OCI-LY7 (cell line): ENCODE data around the gene XRCC4. TPM values are rescaled to one million over a fixed set of nuclear protein-coding genes. Genes with fewer than 3 reads are reported as not detected.

ENCODE experiments used
- BruUV-seq: library from RNA; stranded (reverse); fragments of 400-500 nt; replicated peaks from 2 replicates; lab custom pipeline; 2021; lab: Mats Ljungman, UMichigan
- CTCF ChIA-PET: fragments of 300-600 bp; sonication (Branson Sonifier 250); formaldehyde crosslinking; loops from one replicate; lab custom pipeline; 2022; ENCODE audit warnings: antibody characterized with exemption; ENCODE audit not compliant: unreplicated experiment; lab: Charles Lee
- POLR2A ChIA-PET: fragments of 300-600 bp; sonication (Branson Sonifier 250); formaldehyde crosslinking; loops from one replicate; lab custom pipeline; 2022; ENCODE audit warnings: antibody characterized with exemption; lab: Charles Lee
- DNase-seq: peaks from one replicate; pipeline ENCODE4 v3.0.0-alpha.2; 2015; ENCODE audit warnings: low spot score
- H2AFZ ChIP-seq: fragments of 200-600 bp; sonication (generic), shearing (Covaris generic); 2 replicates; pipeline ENCODE4 v1.6.1; 2014; ENCODE audit warnings: mild to moderate bottlenecking, antibody characterized with exemption, low read length, moderate library complexity
- H3K27ac ChIP-seq: fragments of 200-600 bp; sonication (generic); 2 replicates; pipeline ENCODE4 v1.5.1; 2014; ENCODE audit warnings: mixed run types, low read depth, mild to moderate bottlenecking, moderate library complexity, low read length, inconsistent platforms; ENCODE audit not compliant: poor library complexity, severe bottlenecking
- H3K36me3 ChIP-seq: fragments of 200-600 bp; sonication (generic); 2 replicates; pipeline ENCODE4 v1.6.1; 2014; ENCODE audit warnings: mild to moderate bottlenecking, antibody characterized with exemption, low read length, moderate library complexity, mixed read lengths; ENCODE audit not compliant: insufficient read depth
- H3K4me1 ChIP-seq: fragments of 200-600 bp; sonication (generic); 2 replicates; pipeline ENCODE4 v1.5.1; 2014; ENCODE audit warnings: mild to moderate bottlenecking, low read length; ENCODE audit not compliant: insufficient read depth, poor library complexity, severe bottlenecking
- H3K4me2 ChIP-seq: fragments of 200-600 bp; sonication (generic); 2 replicates; pipeline ENCODE4 v1.6.1; 2014; ENCODE audit warnings: mild to moderate bottlenecking, low read length
- H3K4me3 ChIP-seq: fragments of 200-600 bp; sonication (generic); 2 replicates; pipeline ENCODE4 v1.5.1; 2014; ENCODE audit warnings: mild to moderate bottlenecking, low read depth, low read length; ENCODE audit not compliant: poor library complexity, severe bottlenecking
- H3K79me2 ChIP-seq: fragments of 200-600 bp; sonication (generic); 2 replicates; pipeline ENCODE4 v1.6.1; 2016; ENCODE audit warnings: low read depth, mild to moderate bottlenecking, low read length, moderate library complexity, mixed read lengths; ENCODE audit not compliant: insufficient read depth
- H3K9me2 ChIP-seq: fragments of 200-600 bp; sonication (generic); 2 replicates; pipeline ENCODE4 v1.6.1; 2016; ENCODE audit warnings: mild to moderate bottlenecking, low read length, mixed read lengths; ENCODE audit not compliant: insufficient read depth
- H3K9me3 ChIP-seq: fragments of 200-600 bp; sonication (generic); 2 replicates; pipeline ENCODE4 v1.6.1; 2014; ENCODE audit warnings: mild to moderate bottlenecking, mixed run types, low read length, mixed read lengths
- H4K20me1 ChIP-seq: fragments of 200-600 bp; sonication (generic); 2 replicates; pipeline ENCODE4 v1.6.1; 2014; ENCODE audit warnings: mild to moderate bottlenecking, antibody characterized with exemption, low read length, moderate library complexity, mixed read lengths; ENCODE audit not compliant: insufficient read depth
- CTCF ChIP-seq: fragments of 200-600 bp; sonication (generic); conservative IDR thresholded peaks from 2 replicates; pipeline ENCODE4 v1.5.1; 2014; ENCODE audit warnings: mild to moderate bottlenecking, antibody characterized with exemption, low read length, moderate library complexity, mixed read lengths
- EZH2phosphoT487 ChIP-seq: fragments of 200-600 bp; sonication (generic); IDR thresholded peaks from 2 replicates; pipeline ENCODE4 v1.6.1; 2018; ENCODE audit warnings: low read depth, borderline replicate concordance, mild to moderate bottlenecking, mixed run types, antibody characterized with exemption, low read length, moderate library complexity, mixed read lengths
- intact Hi-C: fragments of 100-400 bp; cut with micrococcal nuclease; formaldehyde crosslinking; loops from one replicate; pipeline ENCODE4 v1.10.0; 2022; ENCODE audit not compliant: unreplicated experiment
- total RNA-seq, 2 experiments: library from RNA; depleted of rRNA in 1 of 2; stranded (reverse); fragments of >200 nt in 1 of 2; shearing (Covaris generic) in 1 of 2; gene quantifications; 2 replicates each; pipeline ENCODE4 v1.2.3, GENCODE V29; 2014 to 2022

XRCC4 gene
- total RNA-seq, 2 experiments from 2014 or later, result 14.5 to 23.3 TPM

DNA sequence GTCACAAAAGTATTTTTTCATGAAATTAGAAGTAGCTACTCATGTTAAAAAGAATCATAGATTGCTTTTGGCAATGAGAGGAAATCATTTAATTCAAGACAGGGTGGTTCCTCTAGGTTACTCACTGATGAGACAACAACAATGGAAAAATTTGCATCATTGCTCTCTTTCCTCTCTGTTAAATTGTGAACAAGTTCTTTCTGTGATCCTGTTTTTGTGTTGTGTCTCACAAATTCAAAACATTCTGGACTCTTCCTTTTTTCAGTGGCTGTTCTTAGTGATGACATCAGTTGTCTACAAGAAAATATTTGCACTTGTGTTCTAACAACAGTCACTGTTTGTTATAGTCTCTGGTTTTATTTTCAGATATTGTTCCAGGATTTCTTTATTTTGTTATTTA is 95.3 kb downstream of the XRCC4 start:
- BruUV-seq, result no TSS peak
- Histone ChIP-seq H3K79me2 (no peaks in the 10 kb centered on the region), H3K9me2 (no peaks in the 10 kb centered on the region), H3K4me1 (no peaks in the 10 kb centered on the region), H3K4me2 (no peak overlapping the region), H3K9me3 (no peaks in the 10 kb centered on the region), H2AFZ (no peak overlapping the region), H3K4me3 (no peak overlapping the region), H3K27ac (no peak overlapping the region), H4K20me1 (no peaks in the 10 kb centered on the region), H3K36me3 (no peaks in the 10 kb centered on the region)
- POLR2A ChIA-PET, result no interaction called here
- intact Hi-C loops, result no loop called here
- no peak for TF ChIP-seq CTCF
- no peak for TF ChIP-seq EZH2phosphoT487
- no peak for DNase-seq
- CTCF ChIA-PET, result no interaction called here

- Histone ChIP-seq H3K4me1 (no peaks in the 10 kb centered on the region), H3K79me2 (no peaks in the 10 kb centered on the region), H3K27ac (no peak overlapping the region), H3K4me3 (no peak overlapping the region), H3K4me2 (no peak overlapping the region), H3K9me3 (no peaks in the 10 kb centered on the region), H3K36me3 (no peaks in the 10 kb centered on the region), H4K20me1 (no peaks in the 10 kb centered on the region), H3K9me2 (no peaks in the 10 kb centered on the region), H2AFZ (no peak overlapping the region)
- DNase-seq, result no peak
- intact Hi-C loops, result no loop called here
- TF ChIP-seq CTCF, result no peak
- no peak for TF ChIP-seq EZH2phosphoT487
- POLR2A ChIA-PET, result interaction anchor here (0.7 kb wide), 1 partner anchor 60 kb away, joined by 3 read pairs; no protein-coding TSS in a partner anchor
- CTCF ChIA-PET, result no interaction called here
- no TSS peak for BruUV-seq
These were observed 96.5 kb downstream of the XRCC4 start for GRCh38 chr5:83173826-83174225.

- CTCF ChIA-PET, result no interaction called here
- Histone ChIP-seq H3K4me1 (no peaks in the 10 kb centered on the region), H3K27ac (no peak overlapping the region), H3K4me3 (no peak overlapping the region), H3K9me2 (no peaks in the 10 kb centered on the region), H2AFZ (no peak overlapping the region), H3K9me3 (no peaks in the 10 kb centered on the region), H3K36me3 (no peaks in the 10 kb centered on the region), H3K4me2 (no peak overlapping the region), H3K79me2 (no peaks in the 10 kb centered on the region), H4K20me1 (no peaks in the 10 kb centered on the region)
- intact Hi-C loops, result no loop called here
- POLR2A ChIA-PET, result interaction anchor here (0.6 to 2.3 kb wide), 2 partner anchors 20 to 162 kb away, joined by 4 to 5 read pairs; no protein-coding TSS in a partner anchor
- DNase-seq, result no peak
- BruUV-seq, result no TSS peak
- no peak for TF ChIP-seq EZH2phosphoT487
- TF ChIP-seq CTCF, result no peak
These were observed 100.5 kb downstream of the XRCC4 start for GRCh38 chr5:83177803-83178202.
